Body of pancreas (tissue), 4 donors: ENCODE measurements around the gene MXRA7.

Experiments used
- CTCF ChIP-seq, 7 experiments: fragments of 450-650 bp in 4 of 7; fragments of 200-600 bp in 3 of 7; sonication (generic) in 3 of 7; IDR thresholded peaks; one replicate each; pipeline ENCODE4 v1.5.1; 2016 to 2019; ENCODE audit warnings: antibody characterized with exemption in 7 of 7
- POLR2A ChIP-seq, 3 donors: fragments of 450-650 bp; IDR thresholded peaks; one replicate each; pipeline ENCODE4 v1.6.1; 2016; ENCODE audit warnings: antibody characterized with exemption in 3 of 3, mild to moderate bottlenecking in 2 of 3

- TF ChIP-seq CTCF (IDR thresholded peaks at IDR 0.05) (peak; percentile 46 to 76 (median 64)), POLR2A (IDR thresholded peaks at IDR 0.05) (no peak)
Observed at GRCh38 chr17:76726776-76727718, 16.3 kb upstream of the MXRA7 start, which contains the start of gene METTL23.
